H54 (cell line): ENCODE measurements around the gene SPO11.

Experiments
- DNase-seq: peaks from one replicate; pipeline ENCODE4 v3.0.0; 2011; ENCODE audit warnings: low spot score, mixed read lengths; ENCODE audit not compliant: insufficient read length
- FAIRE-seq: peaks from 3 replicates; lab custom pipeline; 2011; peaks lifted over from hg19 to GRCh38; lab: Jason Lieb, UNC
- POLR2A ChIP-seq: IDR thresholded peaks from 2 replicates; pipeline ENCODE4 v1.6.1; 2011; ENCODE audit warnings: low read depth, mild to moderate bottlenecking, low read length

SPO11 gene

GRCh38 chr20:57292611-57293010 lies 37.0 kb upstream of the SPO11 start:
- no peak for TF ChIP-seq POLR2A
- FAIRE-seq (no peak), DNase-seq (no peak)

- DNase-seq (no peak), FAIRE-seq (no peak)
- no peak for TF ChIP-seq POLR2A
Measured at GRCh38 chr20:57293995-57294394, 35.6 kb upstream of the SPO11 start.

- DNase-seq (no peak), FAIRE-seq (no peak)
- TF ChIP-seq POLR2A, result no peak
Measured at GRCh38 chr20:57294550-57294949, 35.1 kb upstream of the SPO11 start.

- DNase-seq (no peak), FAIRE-seq (no peak)
- no peak for TF ChIP-seq POLR2A
Measured at GRCh38 chr20:57298457-57298856, 31.1 kb upstream of the SPO11 start.

GRCh38 chr20:57301026-57301425 lies 28.6 kb upstream of the SPO11 start:
- no peak for DNase-seq
- no peak for TF ChIP-seq POLR2A
- no peak for FAIRE-seq

- DNase-seq, result no peak
- no peak for FAIRE-seq
- TF ChIP-seq POLR2A, result no peak
Measured at GRCh38 chr20:57306747-57307146, 22.9 kb upstream of the SPO11 start.

GRCh38 chr20:57308451-57309271 lies 20.9 kb upstream of the SPO11 start:
- no peak for FAIRE-seq
- DNase-seq, result no peak
- TF ChIP-seq POLR2A, result no peak

- no peak for FAIRE-seq
Measured at GRCh38 chr20:57309544-57310115, 20.0 kb upstream of the SPO11 start.

GRCh38 chr20:57310821-57311514 lies 18.6 kb upstream of the SPO11 start:
- no peak for DNase-seq
- no peak for TF ChIP-seq POLR2A
- FAIRE-seq, result no peak

More at GRCh38 chr20:57309544-57310115, 20.0 kb upstream of the SPO11 start:
- DNase-seq, result no peak
- no peak for TF ChIP-seq POLR2A

- no peak for TF ChIP-seq POLR2A
- FAIRE-seq, result no peak
Measured at GRCh38 chr20:57312138-57312537, 17.5 kb upstream of the SPO11 start.

GRCh38 chr20:57313230-57313629 lies 16.4 kb upstream of the SPO11 start:
- no peak for FAIRE-seq
- TF ChIP-seq POLR2A, result no peak
- DNase-seq, result no peak

More at GRCh38 chr20:57312138-57312537, 17.5 kb upstream of the SPO11 start:
- DNase-seq, result no peak

- FAIRE-seq (no peak), DNase-seq (no peak)
- TF ChIP-seq POLR2A, result no peak
Measured at GRCh38 chr20:57313951-57314350, 15.7 kb upstream of the SPO11 start.

- no peak for FAIRE-seq
- DNase-seq, result no peak
- no peak for TF ChIP-seq POLR2A
Measured at GRCh38 chr20:57315083-57315975, 14.3 kb upstream of the SPO11 start.
